GM19035 (cell line): Measurements from ENCODE around the gene IFITM5.

Experiments used
- ATAC-seq: cut with Tn5 transposase; IDR thresholded peaks from one replicate; pipeline ENCODE4 v1.9.1; 2021; ENCODE audit not compliant: unreplicated experiment

The IFITM5 gene

DNA sequence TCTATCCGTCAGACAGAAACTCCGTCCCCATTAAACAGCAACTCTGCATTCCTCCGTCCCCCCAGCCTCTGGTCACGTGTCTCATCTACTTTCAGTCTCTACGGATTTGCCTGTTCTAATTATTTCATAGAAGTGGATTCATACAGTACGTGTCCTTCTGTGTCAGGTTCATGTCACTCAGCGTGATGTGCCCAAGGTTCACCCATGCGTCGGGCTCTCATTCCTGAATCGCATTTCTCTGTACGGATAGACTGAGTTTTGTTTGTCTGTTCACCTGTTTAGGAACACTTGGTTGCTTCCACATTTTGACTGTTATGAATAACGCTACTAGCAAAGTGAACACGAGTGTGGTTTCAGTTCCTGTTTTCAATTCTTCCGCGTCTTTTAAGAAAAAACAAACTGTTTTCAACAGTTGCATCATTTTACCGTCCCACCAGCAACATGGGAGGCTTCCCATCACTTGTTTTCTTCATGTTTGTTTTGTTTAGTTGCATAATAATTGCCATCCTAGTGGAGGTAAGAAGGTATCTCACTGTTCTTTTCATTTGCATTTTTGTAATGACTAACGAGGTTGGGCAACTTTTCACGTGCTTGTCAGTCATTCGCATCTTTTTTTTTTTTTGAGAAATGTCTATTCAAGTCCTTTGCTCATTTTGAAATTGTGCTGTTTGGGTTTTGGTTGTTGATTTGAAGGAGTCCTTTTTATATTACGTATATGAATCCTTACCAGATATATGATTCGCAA is 30.0 kb downstream of the IFITM5 start:
- ATAC-seq: peak; percentile 74

DNA sequence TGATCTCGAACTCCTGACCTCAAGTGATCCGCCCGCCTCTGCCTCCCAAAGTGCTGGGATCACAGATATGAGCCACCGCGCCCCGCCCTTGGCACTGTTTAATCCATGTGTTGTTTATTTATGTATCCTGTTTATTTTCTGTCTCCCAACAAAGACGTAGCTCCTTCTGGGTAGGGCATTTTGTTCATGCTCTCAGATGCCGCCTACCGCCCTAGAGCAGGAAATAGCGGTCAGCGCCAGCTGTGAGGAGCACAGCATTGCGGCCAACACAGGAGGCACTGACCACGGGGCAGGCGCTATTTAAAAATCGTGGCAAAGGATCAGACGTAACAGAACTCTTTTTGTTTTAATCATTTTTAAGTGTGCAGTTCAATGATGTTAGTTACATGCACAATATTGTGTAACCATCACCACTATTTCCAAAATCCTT is 30.6 kb downstream of the IFITM5 start:
- peak; percentile 40 for ATAC-seq

DNA sequence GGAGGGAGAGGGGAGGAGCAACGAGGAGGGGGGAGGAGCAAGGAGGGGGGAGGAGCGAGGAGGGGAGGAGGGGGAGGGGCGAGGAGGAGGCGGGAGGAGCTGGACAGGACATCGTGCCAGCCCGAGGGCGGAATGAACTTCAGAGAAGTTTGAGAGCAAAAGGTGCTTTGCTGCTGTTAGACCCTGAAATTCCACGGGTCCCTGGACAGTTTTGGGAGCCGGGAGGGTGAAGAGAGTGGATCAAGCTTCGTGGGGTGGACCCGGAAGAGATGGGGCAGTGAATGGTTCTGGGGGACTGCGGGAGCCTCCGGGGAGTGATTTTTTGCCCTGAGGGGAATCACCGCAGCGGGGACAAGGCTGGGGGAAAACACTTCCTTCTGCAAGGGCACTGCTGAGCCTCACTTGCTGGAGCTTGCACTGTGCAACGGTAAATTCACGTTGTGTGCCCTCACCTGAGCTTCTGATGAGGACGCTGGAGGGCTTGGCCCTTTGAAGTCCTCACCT is 31.8 kb downstream of the IFITM5 start:
- ATAC-seq: no peak

DNA sequence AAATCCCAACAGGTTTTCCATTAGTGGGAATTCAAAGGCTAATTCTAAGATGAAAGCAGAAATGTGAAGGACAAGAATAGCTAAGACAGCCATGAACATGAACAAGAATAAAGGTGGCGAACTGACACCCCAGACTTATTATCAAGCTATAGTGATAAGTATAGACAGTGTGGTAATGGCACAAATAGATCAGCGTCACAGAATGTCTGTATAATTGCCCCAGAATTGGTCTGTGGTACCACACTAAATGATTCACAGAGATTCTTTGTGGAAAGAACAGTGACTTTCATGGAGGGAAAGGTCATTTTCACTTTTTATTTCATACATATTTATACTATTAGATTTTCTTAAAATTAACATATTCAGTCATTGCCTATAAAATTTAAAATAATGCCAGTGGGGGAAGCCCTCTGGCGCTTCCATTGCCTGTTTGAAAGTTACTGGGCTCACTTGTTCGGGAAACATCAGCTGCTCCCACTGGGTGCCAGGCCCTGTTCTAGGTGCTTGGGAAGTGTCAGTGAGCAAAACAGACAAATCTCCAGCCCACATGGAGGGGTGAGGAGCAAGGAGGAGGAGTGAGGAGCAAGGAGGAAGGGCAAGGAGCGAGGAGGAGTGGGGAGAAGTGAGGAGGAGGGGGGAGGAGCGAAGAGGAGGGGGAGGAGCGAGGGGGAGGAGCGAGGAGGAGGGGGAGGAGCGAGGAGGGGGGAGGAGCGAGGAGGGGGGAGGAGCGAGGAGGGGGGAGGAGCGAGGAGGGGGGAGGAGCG is 32.5 kb downstream of the IFITM5 start:
- ATAC-seq: no peak

DNA sequence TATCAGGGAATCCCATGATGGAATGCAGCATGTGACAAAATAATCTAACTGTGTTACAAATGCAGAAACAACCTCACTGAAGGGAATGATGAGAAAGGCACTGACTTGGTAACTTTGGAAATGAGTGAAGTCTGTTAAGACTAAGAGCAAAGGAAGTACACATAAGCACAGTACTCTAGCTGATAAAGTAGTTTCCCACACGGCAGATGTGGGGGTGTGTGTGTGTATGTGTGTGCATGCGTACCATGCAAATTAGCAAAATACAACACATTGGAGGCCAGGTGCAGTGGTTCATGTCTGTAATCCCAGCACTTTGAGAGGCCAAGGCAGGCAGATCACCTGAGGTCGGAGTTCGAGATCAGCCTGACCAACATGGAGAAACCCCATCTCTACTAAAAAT is 37.7 kb downstream of the IFITM5 start:
- no peak for ATAC-seq

DNA sequence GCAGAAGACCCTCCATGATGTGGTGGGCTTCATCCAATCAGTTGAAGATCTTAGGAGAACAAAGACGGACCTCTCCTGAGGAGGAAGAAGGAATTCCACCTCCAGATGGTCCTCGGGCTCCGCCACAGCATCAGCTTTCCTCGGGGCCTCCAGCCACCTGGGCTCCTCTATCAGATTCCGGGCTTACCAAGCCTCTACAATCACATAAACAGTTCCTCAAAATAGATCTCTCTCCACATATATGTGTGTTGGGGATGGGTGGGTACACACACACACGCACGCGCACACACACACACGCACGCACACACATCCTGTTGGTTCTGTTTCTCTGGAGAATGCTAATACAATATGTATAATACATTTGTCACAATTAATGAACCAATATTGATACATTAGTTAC is 39.9 kb downstream of the IFITM5 start:
- no peak for ATAC-seq

DNA sequence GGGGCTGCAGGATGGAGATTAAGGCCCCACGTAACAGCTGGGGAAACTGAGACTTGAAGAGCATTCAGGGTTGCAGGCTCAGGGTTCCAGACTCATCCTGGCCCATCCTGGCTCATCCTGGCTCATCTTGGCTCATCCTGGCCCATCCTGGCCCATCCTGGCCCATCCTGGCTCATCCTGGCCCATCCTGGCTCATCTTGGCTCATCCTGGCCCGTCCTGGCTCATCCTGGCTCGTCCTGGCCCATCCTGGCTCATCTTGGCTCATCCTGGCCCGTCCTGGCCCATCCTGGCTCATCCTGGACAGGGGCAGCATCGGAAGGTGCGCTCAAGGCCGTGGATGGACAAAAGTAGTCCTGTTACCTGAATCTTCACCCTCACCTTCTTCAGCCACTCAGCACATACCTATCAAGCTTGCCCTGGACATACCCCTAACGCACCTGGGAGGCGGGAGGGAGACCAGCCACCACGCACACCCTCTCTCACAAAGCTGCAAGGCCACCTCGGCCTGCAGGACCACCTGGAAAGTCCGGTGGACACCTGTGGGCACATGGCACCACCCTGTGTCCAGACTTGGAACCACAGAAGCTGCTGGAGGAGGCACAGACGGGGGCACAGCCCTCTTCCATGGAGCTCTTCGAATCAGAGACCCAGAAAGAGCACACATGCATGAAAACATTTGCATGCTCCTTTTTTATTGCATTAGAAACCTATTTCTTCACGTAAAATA is 41.4 kb downstream of the IFITM5 start:
- no peak for ATAC-seq

DNA sequence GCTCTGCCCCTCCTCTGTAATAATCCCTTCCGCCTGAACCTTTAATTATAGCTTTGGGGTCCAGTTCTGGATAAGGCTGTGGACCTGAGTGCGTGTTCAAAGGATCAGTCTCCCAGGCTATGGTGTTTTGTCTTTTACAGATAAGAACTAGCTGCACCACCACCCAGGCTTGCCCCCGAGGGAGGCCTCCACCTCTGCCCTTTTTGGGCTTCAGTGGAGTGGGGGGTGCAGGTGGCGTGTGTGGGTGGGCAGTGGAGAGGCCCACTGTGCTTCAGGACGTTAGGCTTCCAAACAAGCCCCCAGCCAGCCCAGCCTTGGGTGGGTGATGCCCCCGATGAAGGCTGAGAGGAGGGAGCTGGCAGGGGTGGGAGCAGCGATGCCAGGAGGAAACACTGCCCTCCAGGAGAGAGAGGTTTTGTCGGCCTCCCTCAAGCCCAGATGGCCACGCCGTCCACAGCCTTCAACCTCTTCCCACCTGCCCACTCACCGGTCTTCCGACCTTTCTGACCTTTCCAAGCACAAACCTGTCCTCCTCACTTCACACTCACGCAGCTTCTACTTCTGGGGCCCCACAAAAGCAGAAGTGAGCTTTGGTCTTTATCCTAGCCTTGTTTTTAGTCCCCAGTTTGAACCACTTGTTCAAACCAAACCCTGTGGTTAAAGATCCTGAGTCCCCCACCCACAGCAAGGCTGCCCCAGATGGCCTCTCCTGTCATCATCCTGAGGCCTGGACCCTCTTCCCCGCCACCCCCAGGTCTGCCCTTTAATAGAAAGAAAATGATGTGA is 42.2 kb downstream of the IFITM5 start:
- no peak for ATAC-seq

DNA sequence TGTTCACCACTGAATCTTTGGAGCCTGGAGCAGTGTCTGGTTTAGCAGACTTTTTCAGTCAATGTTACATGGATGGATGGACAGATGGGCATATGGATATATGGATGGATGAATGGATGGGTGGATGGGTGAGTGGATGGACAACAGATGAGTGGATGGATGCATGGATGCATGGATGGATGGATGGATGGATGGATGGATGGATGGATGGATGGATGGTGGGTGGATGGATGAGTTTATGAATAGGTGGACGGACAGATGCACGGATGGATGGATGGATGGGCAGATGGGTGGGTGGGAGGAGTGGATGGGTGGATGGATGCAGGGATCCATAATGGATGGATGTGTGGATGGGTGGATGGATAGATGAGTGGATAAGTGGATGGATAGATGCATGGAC is 43.5 kb downstream of the IFITM5 start:
- no peak for ATAC-seq

DNA sequence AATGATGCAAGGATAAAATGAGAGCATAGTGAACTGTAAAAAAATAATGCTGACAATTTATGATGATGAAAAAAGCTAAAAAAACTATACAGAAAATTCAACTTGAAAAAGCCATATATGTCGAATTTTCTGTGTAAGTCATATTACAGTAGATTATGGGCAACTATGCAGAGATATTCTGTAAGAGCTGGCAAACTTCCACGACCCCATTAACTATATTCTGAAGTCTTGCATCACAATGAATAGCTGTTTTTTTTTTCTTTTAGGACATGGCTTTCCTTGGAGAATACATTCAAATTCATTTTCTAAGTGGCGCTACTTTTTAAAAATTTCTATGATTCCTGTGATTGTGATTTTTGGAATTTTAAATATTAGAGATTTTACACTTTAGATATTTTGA is 44.1 kb downstream of the IFITM5 start:
- ATAC-seq: no peak

DNA sequence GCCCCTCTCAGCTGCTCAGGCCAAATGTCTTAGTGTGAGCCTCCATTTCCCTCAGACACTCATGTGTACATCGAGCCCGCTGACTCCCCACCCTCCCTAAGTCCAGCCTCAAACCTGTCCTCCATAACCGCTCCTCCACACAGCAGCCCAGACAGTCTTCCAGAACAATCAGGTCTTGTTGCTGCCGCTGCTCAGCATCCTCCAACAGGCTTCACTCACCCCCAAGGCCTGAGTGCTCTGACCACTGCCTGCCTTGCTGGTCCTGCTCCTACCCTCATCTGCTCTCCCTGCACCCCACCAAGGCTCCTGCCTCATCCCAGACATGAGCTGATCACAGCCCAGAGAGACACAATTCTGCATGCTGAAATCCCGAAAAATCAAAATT is 45.4 kb downstream of the IFITM5 start:
- no peak for ATAC-seq

DNA sequence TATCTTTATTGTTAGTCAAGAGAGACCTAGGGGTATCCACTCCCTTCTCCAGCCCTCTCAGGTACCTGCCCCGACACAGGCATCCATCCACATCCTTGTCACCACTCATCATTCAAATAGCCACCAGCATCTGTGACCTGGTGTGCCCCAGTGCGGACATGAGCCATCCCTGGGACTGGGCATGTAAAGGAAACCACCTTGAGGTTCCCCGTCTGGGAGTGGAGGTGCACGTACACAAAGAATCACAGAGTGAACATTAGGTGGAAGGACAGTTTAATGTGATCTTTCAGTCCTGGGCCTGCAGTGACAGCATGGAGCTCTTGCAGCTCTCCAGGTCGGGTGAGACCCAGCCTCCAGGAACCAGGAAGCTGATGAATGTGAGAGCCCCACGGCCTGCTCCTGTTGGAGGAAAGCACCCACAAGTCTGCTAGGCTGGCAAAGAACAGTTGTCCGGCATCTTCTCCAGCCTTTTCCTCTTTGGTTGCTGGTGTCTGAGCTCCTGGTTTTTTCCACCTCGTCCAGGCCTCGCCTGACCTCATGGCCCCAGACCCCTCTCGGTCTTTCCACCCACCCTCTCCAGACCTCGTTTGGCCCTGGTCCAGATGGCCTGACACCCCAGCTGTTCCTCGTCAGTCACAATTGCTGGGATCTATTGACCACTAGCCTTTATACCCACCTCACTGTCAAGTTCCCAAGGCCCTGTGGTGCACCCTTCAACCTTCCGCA is 46.0 kb downstream of the IFITM5 start:
- no peak for ATAC-seq

DNA sequence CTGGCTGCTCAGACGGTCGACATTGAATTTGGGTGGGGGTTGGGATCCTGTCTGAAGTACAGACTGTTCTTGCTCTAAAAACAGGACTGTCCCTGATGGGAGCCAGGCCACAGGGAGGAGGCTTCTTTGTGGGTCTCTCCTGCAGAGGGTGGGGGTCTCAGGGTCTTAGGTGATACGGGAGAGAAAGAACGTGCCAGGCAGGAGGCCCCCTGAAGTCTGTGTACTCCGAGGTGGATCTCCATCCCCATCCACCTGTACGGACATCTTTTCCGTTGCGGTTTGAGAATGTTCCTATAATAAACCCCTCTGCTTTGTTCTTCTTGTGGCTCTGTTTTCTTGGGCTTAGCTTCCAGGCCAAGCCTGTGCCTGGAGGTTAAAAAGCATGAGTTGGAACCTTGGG is 46.7 kb downstream of the IFITM5 start:
- no peak for ATAC-seq

DNA sequence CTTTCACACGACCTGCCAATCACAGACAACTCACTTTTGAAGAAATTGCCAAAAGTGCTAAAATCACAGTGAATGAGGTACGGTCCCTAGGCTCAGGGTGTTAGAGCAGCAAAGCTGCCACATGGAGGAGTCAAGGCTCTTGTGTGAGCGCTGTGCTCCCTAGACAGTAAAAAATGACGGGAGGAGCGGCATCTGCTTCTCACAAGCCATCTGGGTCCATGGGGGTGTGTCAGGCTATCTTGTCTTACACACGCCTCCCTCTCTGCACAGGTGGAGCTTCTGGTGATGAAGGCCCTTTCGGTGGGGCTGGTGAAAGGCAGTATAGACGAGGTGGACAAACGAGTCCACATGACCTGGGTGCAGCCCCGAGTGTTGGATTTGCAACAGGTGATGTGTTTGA is 47.8 kb downstream of the IFITM5 start:
- ATAC-seq: no peak

DNA sequence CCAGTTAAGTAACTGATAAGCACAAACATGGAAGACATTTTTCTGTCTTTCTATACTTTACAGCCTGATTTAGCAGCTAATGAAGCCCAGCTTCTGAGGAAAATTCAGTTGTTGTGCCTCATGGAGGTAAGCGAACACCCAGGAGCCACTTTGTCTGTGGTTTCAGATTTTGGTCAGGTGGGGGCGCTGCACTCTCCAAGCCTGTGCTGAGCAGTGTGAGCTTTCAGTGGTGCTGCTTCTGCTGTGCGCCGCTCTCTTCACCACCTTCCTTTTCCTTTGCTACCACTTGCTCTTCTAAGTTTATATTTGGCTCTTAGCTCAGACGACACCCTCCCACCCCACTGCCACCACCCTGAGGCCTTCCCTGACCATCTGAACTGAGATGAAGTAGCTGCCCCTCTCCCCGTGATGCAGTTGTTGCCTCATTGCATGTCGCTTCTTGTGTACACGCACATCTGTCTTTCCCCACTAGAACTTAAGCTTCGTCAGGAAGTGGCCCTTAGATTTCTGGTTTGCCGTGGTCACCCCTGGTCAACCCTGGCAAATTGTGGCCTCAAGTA is 48.5 kb downstream of the IFITM5 start:
- ATAC-seq: no peak

DNA sequence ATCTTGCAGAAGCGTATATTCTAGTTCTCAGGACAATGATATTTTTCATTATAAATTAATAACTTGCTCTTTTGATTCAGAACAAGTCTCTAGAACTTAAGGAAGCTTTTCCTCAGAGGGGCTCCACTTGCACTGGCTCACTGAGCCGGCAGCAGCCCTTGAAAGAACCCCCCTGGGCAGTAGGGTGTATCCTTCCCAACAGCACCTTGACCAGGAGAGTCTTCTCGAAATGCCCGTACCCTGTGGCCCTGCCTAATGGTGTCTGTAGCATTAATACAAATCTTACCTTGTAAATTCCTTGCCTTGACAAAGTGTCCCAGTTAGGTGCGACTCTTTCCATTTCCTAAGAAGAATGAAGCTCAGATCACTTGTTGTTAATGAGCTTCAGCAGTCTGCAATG is 49.1 kb downstream of the IFITM5 start:
- no peak for ATAC-seq

DNA sequence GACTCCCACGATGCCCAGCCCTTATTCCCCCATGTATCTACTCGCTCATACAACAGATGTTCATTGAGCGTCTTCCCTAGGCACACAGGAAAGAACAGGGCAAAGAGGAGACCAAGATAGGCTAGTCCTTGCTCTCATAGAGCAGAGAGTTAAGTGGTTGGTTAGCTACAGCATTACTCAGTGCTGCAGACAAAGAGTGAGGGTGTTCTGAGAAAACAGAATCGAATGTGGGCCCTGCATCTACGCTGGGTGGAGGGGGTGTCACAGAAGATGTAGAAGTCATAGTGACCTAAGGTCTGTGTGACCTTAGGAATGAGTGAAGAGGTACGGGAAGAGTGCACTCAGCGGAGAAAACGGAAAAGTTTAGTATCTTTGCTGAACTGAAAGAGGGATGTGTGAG is 50.3 kb downstream of the IFITM5 start:
- ATAC-seq: no peak
